CD4-positive, alpha-beta T cell (primary cell): ENCODE measurements around the gene MITF. TPM values are rescaled to one million over a fixed set of nuclear protein-coding genes. Genes with fewer than 3 reads are reported as not detected.

Source experiments
- ATAC-seq: fragments of 200-7000 bp; cut with Tn5 transposase; one replicate; pipeline ENCODE4 v1.10.0; 2022; ENCODE audit warnings: mild to moderate bottlenecking; ENCODE audit not compliant: poor library complexity
- CTCF ChIA-PET: fragments of 350-600 bp; sonication (Branson Sonifier 250); formaldehyde crosslinking; loops from one replicate; lab custom pipeline; 2021; ENCODE audit warnings: antibody characterized with exemption, inconsistent platforms; lab: Charles Lee
- POLR2A ChIA-PET: fragments of 350-600 bp; sonication (Branson Sonifier 250); formaldehyde crosslinking; loops from one replicate; lab custom pipeline; 2021; ENCODE audit warnings: antibody characterized with exemption, inconsistent platforms; lab: Charles Lee
- DNase-seq, 14 experiments: peaks; one replicate each; pipeline ENCODE4 v3.0.0-alpha.2; 2013 to 2020; ENCODE audit warnings: mixed read lengths in 2 of 14
- H3K27ac ChIP-seq, 2 donors: one replicate each; pipeline versions ENCODE4 v1.5.1 to v1.7.0; 2013; ENCODE audit warnings: low read length in 2 of 2, low read depth in 1 of 2, mild to moderate bottlenecking in 1 of 2
- H3K27me3 ChIP-seq, 2 experiments: 1 replicate in 1 of 2; 2 replicates in 1 of 2; pipeline versions ENCODE4 v1.6.1 to v1.7.0; 2013; ENCODE audit warnings: low read length in 2 of 2, control low read depth in 1 of 2, mild to moderate bottlenecking in 1 of 2, moderate library complexity in 1 of 2; ENCODE audit not compliant: insufficient read depth in 2 of 2, control insufficient read depth in 1 of 2
- H3K36me3 ChIP-seq: one replicate; pipeline ENCODE4 v1.6.1; 2013; ENCODE audit warnings: low read length, control low read depth; ENCODE audit not compliant: insufficient read depth
- H3K4me1 ChIP-seq: one replicate; pipeline ENCODE4 v1.6.1; 2013; ENCODE audit warnings: low read length, control low read depth; ENCODE audit not compliant: insufficient read depth
- H3K4me3 ChIP-seq: one replicate; pipeline ENCODE4 v1.5.1; 2013; ENCODE audit warnings: mild to moderate bottlenecking, low read length, moderate library complexity
- H3K9me3 ChIP-seq, 2 experiments: 1 replicate in 1 of 2; 2 replicates in 1 of 2; pipeline versions ENCODE4 v1.6.1 to v1.7.0; 2013; ENCODE audit warnings: low read length in 2 of 2, mild to moderate bottlenecking in 2 of 2, control low read depth in 1 of 2, moderate library complexity in 1 of 2; ENCODE audit not compliant: control insufficient read depth in 1 of 2, insufficient read depth in 1 of 2
- H3K27ac Mint-ChIP-seq: one replicate; pipeline ENCODE4 v1.8.0; 2020; ENCODE audit warnings: mixed read lengths
- H3K27me3 Mint-ChIP-seq: one replicate; pipeline ENCODE4 v1.8.0; 2021; ENCODE audit warnings: mixed read lengths
- H3K36me3 Mint-ChIP-seq: one replicate; pipeline ENCODE4 v1.8.0; 2021; ENCODE audit warnings: low read depth, mixed read lengths
- H3K4me1 Mint-ChIP-seq: one replicate; pipeline ENCODE4 v1.8.0; 2021; ENCODE audit warnings: low read depth, mixed read lengths
- H3K4me3 Mint-ChIP-seq: one replicate; pipeline ENCODE4 v1.8.0; 2020; ENCODE audit warnings: mild to moderate bottlenecking, mixed read lengths
- H3K9me3 Mint-ChIP-seq: one replicate; pipeline ENCODE4 v1.8.0; 2020; ENCODE audit warnings: mixed read lengths
- intact Hi-C, 2 experiments: fragments of 100-400 bp; cut with DNase I in 1 of 2; cut with micrococcal nuclease in 1 of 2; formaldehyde crosslinking; loops; one replicate each; pipeline versions ENCODE4 v1.15.1 to v1.9.0; 2023 to 2025; cut with DNase I, micrococcal nuclease
- total RNA-seq, 174 experiments: library from RNA in 2 of 174; stranded (reverse) in 2 of 174; gene quantifications; one replicate each; pipeline ENCODE4 v1.2.3 and lab custom pipeline; 2021 to 2026
- TF ChIP-seq, protein P1 (sequence below): fragments of 200-600 bp; IDR thresholded peaks from one replicate; pipeline ENCODE4 v1.8.0; 2022; ENCODE audit warnings: antibody characterized with exemption, mild to moderate bottlenecking

The MITF gene
- total RNA-seq, 2 experiments from 2014 or later: not detected

- Mint-ChIP-seq H3K4me3 (no peak overlapping the region), H3K4me1 (no peaks in the 10 kb centered on the region), H3K9me3 (no peaks in the 10 kb centered on the region), H3K36me3 (no peaks in the 10 kb centered on the region), H3K27me3 (no peaks in the 10 kb centered on the region), H3K27ac (no peak overlapping the region)
- TF ChIP-seq, protein P1, sequence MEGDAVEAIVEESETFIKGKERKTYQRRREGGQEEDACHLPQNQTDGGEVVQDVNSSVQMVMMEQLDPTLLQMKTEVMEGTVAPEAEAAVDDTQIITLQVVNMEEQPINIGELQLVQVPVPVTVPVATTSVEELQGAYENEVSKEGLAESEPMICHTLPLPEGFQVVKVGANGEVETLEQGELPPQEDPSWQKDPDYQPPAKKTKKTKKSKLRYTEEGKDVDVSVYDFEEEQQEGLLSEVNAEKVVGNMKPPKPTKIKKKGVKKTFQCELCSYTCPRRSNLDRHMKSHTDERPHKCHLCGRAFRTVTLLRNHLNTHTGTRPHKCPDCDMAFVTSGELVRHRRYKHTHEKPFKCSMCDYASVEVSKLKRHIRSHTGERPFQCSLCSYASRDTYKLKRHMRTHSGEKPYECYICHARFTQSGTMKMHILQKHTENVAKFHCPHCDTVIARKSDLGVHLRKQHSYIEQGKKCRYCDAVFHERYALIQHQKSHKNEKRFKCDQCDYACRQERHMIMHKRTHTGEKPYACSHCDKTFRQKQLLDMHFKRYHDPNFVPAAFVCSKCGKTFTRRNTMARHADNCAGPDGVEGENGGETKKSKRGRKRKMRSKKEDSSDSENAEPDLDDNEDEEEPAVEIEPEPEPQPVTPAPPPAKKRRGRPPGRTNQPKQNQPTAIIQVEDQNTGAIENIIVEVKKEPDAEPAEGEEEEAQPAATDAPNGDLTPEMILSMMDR: no peak
- Histone ChIP-seq H3K27me3 (no peaks in the 10 kb centered on the region), H3K4me1 (no peaks in the 10 kb centered on the region), H3K9me3 (peaks cover 0 to 3% of the 10 kb centered on the region in 2 experiments), H3K27ac (no peak overlapping the region), H3K4me3 (no peak overlapping the region), H3K36me3 (no peaks in the 10 kb centered on the region)
- no peak for ATAC-seq
- POLR2A ChIA-PET: no interaction called here
- CTCF ChIA-PET: no interaction called here
- intact Hi-C loops: no loop called here
- no peak for DNase-seq
Observed at GRCh38 chr3:69764861-69765260, 25.6 kb downstream of the MITF start.

- Histone ChIP-seq H3K27ac (no peak overlapping the region), H3K4me3 (no peak overlapping the region), H3K9me3 (peaks cover 0 to 3% of the 10 kb centered on the region in 2 experiments), H3K27me3 (no peaks in the 10 kb centered on the region), H3K4me1 (no peaks in the 10 kb centered on the region), H3K36me3 (no peaks in the 10 kb centered on the region)
- TF ChIP-seq, protein P1: no peak
- H3K27me3 Mint-ChIP-seq: no peaks in the 10 kb centered on the region
- H3K36me3 Mint-ChIP-seq: no peaks in the 10 kb centered on the region
- ChIA-PET CTCF (no interaction called here), POLR2A (no interaction called here)
- H3K4me1 Mint-ChIP-seq: no peaks in the 10 kb centered on the region
- intact Hi-C loops: no loop called here
- no peak for ATAC-seq
- H3K4me3 Mint-ChIP-seq: no peak overlapping the region
- H3K9me3 Mint-ChIP-seq: no peaks in the 10 kb centered on the region
- DNase-seq: no peak
- no peak overlapping the region for H3K27ac Mint-ChIP-seq
Observed at GRCh38 chr3:69766638-69767037, 27.4 kb downstream of the MITF start.

- Mint-ChIP-seq H3K9me3 (no peaks in the 10 kb centered on the region), H3K27me3 (no peaks in the 10 kb centered on the region), H3K4me1 (no peaks in the 10 kb centered on the region), H3K36me3 (no peaks in the 10 kb centered on the region), H3K4me3 (no peak overlapping the region), H3K27ac (no peak overlapping the region)
- H3K9me3 ChIP-seq: peaks cover 0 to 3% of the 10 kb centered on the region in 2 experiments
- ATAC-seq (no peak), DNase-seq (no peak)
- TF ChIP-seq, protein P1: no peak
- no peaks in the 10 kb centered on the region for H3K27me3 ChIP-seq
- CTCF ChIA-PET: no interaction called here
- POLR2A ChIA-PET: no interaction called here
- intact Hi-C loops: no loop called here
- H3K36me3 ChIP-seq: no peaks in the 10 kb centered on the region
- H3K4me3 ChIP-seq: no peak overlapping the region
- H3K4me1 ChIP-seq: no peaks in the 10 kb centered on the region
- no peak overlapping the region for H3K27ac ChIP-seq
Observed at GRCh38 chr3:69767571-69767970, 28.3 kb downstream of the MITF start.
